A673 (cell line): ENCODE data around the gene CTNNA2.

Experiments used
- EZH2 ChIP-seq: fragments of 200-600 bp; sonication (generic); IDR thresholded peaks from 2 replicates; pipeline ENCODE4 v1.6.1; 2017; ENCODE audit warnings: borderline replicate concordance, low read depth, mild to moderate bottlenecking, mixed read lengths, antibody characterized with exemption, low read length; ENCODE audit not compliant: poor library complexity, severe bottlenecking
- TF ChIP-seq, protein P1 (sequence below): fragments of 300-800, 200-600 bp; sonication (generic); conservative IDR thresholded peaks from 2 replicates; pipeline ENCODE4 v1.5.1; 2017; ENCODE audit warnings: low read depth, mild to moderate bottlenecking, antibody characterized with exemption, low read length, moderate library complexity, mixed read lengths

DNA sequence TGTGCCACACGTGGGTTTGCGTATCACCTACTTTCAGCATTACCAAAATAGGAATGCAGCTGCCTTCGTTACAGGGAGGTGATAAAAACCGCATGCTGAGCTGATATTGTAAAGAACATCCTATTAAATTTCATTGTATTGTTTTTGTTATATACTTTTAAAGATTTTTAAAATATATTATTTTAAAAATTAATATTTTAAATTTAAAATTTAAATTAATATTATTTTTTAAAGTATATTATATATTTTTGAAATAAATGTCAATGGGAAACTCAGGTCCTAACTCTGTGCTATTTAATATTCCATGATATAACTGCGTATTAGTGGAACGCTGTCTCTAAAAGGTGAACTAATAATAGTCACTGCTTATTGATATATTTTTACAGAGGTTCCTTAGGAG lies 51.2 kb downstream of the CTNNA2 start:
- TF ChIP-seq EZH2 = no peak
- TF ChIP-seq, protein P1, sequence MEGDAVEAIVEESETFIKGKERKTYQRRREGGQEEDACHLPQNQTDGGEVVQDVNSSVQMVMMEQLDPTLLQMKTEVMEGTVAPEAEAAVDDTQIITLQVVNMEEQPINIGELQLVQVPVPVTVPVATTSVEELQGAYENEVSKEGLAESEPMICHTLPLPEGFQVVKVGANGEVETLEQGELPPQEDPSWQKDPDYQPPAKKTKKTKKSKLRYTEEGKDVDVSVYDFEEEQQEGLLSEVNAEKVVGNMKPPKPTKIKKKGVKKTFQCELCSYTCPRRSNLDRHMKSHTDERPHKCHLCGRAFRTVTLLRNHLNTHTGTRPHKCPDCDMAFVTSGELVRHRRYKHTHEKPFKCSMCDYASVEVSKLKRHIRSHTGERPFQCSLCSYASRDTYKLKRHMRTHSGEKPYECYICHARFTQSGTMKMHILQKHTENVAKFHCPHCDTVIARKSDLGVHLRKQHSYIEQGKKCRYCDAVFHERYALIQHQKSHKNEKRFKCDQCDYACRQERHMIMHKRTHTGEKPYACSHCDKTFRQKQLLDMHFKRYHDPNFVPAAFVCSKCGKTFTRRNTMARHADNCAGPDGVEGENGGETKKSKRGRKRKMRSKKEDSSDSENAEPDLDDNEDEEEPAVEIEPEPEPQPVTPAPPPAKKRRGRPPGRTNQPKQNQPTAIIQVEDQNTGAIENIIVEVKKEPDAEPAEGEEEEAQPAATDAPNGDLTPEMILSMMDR = no peak
